OCI-LY3 (cell line): ENCODE measurements around the gene PRICKLE1.
"Not testable (repeated sequence)": the region's sequence is repeated elsewhere in the genome, so short reads cannot be mapped to it uniquely, and the experiment has no call there.

Experiments used
- H2AFZ ChIP-seq: fragments of 200-600, 300-600 bp; shearing (Covaris generic); 2 replicates; pipeline ENCODE4 v1.6.0; 2014; ENCODE audit warnings: antibody characterized with exemption, low read depth, low read length
- H3K27ac ChIP-seq: fragments of 200-600, 300-600 bp; sonication (generic); 2 replicates; pipeline ENCODE4 v1.5.1; 2014; ENCODE audit warnings: mild to moderate bottlenecking, low read length, moderate library complexity, mixed read lengths
- H3K27me3 ChIP-seq: fragments of 200-600, 300-600 bp; sonication (generic); 2 replicates; pipeline ENCODE4 v1.6.1; 2014; ENCODE audit warnings: low read depth, low read length, mixed read lengths
- H3K36me3 ChIP-seq: fragments of 200-600, 300-600 bp; sonication (generic); replicated peaks from 2 replicates; pipeline ENCODE3; 2014; ENCODE audit warnings: low read depth, low read length, mixed read lengths
- H3K4me1 ChIP-seq: fragments of 300-600, 200-600 bp; sonication (generic); 2 replicates; pipeline ENCODE4 v1.6.1; 2014; ENCODE audit warnings: low read length, mixed read lengths
- H3K4me2 ChIP-seq: fragments of 200-600, 300-600 bp; sonication (generic); 2 replicates; pipeline ENCODE4 v1.6.1; 2014; ENCODE audit warnings: low read length, mixed read lengths
- H3K4me3 ChIP-seq: fragments of 300-600, 200-600 bp; sonication (generic); 2 replicates; pipeline ENCODE4 v1.5.1; 2014; ENCODE audit warnings: antibody characterized with exemption, mild to moderate bottlenecking, low read length, moderate library complexity
- H3K79me2 ChIP-seq: fragments of 300-600, 200-600 bp; shearing (Covaris generic); 2 replicates; pipeline ENCODE4 v1.6.1; 2014; ENCODE audit warnings: mild to moderate bottlenecking, low read length, mixed read lengths
- H3K9ac ChIP-seq: fragments of 300-600, 200-600 bp; shearing (Covaris generic); 2 replicates; pipeline ENCODE4 v1.6.0; 2014; ENCODE audit warnings: mild to moderate bottlenecking, low read length, moderate library complexity
- H3K9me3 ChIP-seq: fragments of 200-600, 300-600 bp; shearing (Covaris generic); 2 replicates; pipeline ENCODE4 v1.6.1; 2014; ENCODE audit warnings: low read length, mixed read lengths; ENCODE audit not compliant: insufficient read depth
- H4K20me1 ChIP-seq: fragments of 200-600, 300-600 bp; sonication (generic); 2 replicates; pipeline ENCODE4 v1.6.1; 2016; ENCODE audit warnings: low read length, mixed read lengths; ENCODE audit not compliant: insufficient read depth
- EZH2phosphoT487 ChIP-seq: fragments of 200-600 bp; shearing (Covaris generic); IDR thresholded peaks from 2 replicates; pipeline ENCODE4 v1.6.1; 2018; ENCODE audit warnings: antibody characterized with exemption, mixed run types, low read depth
- TF ChIP-seq, protein P1 (sequence below): fragments of 200-600, 300-600 bp; sonication (generic); IDR thresholded peaks from 2 replicates; pipeline ENCODE4 v1.5.1; 2014; ENCODE audit warnings: antibody characterized with exemption, low read length, low read depth

PRICKLE1 gene

DNA sequence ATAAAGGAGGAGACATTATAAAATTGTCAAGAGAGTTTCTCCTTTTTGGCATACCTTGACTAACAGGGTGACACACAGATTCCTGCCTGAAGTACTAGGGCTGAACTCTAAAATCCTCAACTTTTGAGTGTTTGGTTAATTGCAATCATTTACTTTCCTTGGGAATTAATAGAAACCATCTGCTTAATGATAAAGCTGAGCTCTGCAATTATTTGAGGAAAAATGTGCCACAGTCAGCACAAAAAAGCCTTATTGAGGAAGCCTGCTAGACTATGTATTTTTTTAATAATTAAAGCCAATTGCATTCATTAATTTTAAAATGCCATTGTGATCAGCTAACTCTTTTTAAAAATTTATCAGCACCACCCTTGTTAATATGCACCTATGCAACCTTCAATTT, 38.7 kb downstream of the PRICKLE1 start:
- Histone ChIP-seq H3K9ac (no peak overlapping the region), H3K4me1 (no peaks in the 10 kb centered on the region), H3K79me2 (no peaks in the 10 kb centered on the region), H2AFZ (no peak overlapping the region), H3K27me3 (no peaks in the 10 kb centered on the region), H3K4me3 (no peak overlapping the region), H3K36me3 (no peaks in the 10 kb centered on the region), H3K27ac (no peak overlapping the region), H3K4me2 (no peak overlapping the region), H4K20me1 (no peaks in the 10 kb centered on the region), H3K9me3 (no peaks in the 10 kb centered on the region)
- TF ChIP-seq EZH2phosphoT487 = no peak
- TF ChIP-seq, protein P1, sequence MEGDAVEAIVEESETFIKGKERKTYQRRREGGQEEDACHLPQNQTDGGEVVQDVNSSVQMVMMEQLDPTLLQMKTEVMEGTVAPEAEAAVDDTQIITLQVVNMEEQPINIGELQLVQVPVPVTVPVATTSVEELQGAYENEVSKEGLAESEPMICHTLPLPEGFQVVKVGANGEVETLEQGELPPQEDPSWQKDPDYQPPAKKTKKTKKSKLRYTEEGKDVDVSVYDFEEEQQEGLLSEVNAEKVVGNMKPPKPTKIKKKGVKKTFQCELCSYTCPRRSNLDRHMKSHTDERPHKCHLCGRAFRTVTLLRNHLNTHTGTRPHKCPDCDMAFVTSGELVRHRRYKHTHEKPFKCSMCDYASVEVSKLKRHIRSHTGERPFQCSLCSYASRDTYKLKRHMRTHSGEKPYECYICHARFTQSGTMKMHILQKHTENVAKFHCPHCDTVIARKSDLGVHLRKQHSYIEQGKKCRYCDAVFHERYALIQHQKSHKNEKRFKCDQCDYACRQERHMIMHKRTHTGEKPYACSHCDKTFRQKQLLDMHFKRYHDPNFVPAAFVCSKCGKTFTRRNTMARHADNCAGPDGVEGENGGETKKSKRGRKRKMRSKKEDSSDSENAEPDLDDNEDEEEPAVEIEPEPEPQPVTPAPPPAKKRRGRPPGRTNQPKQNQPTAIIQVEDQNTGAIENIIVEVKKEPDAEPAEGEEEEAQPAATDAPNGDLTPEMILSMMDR = no peak

DNA sequence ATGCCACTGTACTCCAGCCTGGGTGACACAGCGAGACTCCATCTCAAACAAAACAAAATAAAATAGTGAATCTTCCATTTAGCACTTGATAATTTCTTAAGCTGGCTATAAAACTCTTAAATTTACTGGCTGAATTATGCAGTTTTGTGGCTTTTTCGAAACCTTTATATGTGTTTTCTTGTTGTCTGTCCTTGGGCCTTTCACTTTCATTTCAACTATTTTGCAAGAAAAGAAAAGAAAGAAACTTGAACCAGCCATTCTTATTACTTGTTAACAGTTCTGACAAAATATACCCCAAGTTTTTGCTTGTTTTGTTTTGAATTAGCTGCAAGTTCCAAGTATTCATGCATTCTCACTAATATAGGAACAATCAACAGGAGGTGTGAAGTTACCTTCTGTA, 42.8 kb downstream of the PRICKLE1 start:
- H3K79me2 ChIP-seq = no peaks in the 10 kb centered on the region
- no peaks in the 10 kb centered on the region for H3K4me1 ChIP-seq
- H4K20me1 ChIP-seq = no peaks in the 10 kb centered on the region
- no peak overlapping the region for H3K9ac ChIP-seq
- TF ChIP-seq EZH2phosphoT487 = no peak
- TF ChIP-seq, protein P1 = no peak
- H3K9me3 ChIP-seq = no peaks in the 10 kb centered on the region
- H3K27me3 ChIP-seq = no peaks in the 10 kb centered on the region
- H2AFZ ChIP-seq = no peak overlapping the region
- H3K4me3 ChIP-seq = no peak overlapping the region
- H3K27ac ChIP-seq = no peak overlapping the region
- no peaks in the 10 kb centered on the region for H3K36me3 ChIP-seq
- H3K4me2 ChIP-seq = no peak overlapping the region

DNA sequence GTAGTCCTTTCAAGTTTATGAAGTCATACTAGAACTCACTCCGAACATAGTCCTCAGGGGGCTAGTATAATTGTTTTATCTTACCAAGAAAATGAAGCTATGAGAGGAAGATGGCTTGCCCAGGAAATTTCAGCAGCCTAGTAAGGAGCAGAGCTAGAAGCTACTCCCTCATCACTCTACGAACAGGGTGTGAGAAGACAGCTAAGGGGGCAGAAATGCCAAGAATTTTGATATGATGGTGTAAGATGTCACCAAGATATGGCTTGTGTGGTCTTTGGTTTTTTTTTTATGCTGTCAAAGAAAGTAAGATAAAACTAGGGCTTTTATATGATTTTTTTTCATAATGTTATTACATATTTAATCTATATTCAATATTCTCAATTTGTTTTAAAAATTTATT, 47.6 kb downstream of the PRICKLE1 start:
- no peaks in the 10 kb centered on the region for H3K9me3 ChIP-seq
- H3K27me3 ChIP-seq = no peaks in the 10 kb centered on the region
- no peaks in the 10 kb centered on the region for H4K20me1 ChIP-seq
- no peak overlapping the region for H3K27ac ChIP-seq
- H3K4me2 ChIP-seq = no peak overlapping the region
- no peaks in the 10 kb centered on the region for H3K4me1 ChIP-seq
- no peak overlapping the region for H3K9ac ChIP-seq
- H3K79me2 ChIP-seq = no peaks in the 10 kb centered on the region
- no peaks in the 10 kb centered on the region for H3K36me3 ChIP-seq
- TF ChIP-seq, protein P1 = no peak
- TF ChIP-seq EZH2phosphoT487 = no peak
- H2AFZ ChIP-seq = no peak overlapping the region
- no peak overlapping the region for H3K4me3 ChIP-seq

DNA sequence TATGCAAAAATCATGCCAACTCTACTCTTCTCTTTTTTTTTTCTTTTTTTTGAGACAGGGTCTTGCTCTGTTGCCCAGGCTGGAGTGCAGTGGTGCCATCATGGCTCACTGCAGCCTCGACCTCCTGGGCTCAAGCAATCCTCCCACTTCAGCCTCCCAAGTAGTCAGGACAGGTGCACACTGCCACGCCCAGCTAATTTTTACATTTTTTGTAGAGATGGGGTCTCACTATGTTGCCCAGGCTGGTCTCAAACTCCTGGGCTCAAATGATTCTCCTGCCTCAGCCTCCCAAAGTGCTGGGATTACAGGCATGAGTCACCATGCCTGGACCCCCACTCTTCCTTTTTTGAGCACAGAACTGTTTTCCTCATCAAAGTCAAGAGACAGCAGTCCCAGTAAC, 48.2 kb downstream of the PRICKLE1 start:
- not testable (repeated sequence) for H3K27me3 ChIP-seq, H3K9ac ChIP-seq, H3K4me3 ChIP-seq, H3K36me3 ChIP-seq, H4K20me1 ChIP-seq, H3K27ac ChIP-seq, H3K4me2 ChIP-seq, H3K4me1 ChIP-seq, H3K9me3 ChIP-seq, H2AFZ ChIP-seq, H3K79me2 ChIP-seq

DNA sequence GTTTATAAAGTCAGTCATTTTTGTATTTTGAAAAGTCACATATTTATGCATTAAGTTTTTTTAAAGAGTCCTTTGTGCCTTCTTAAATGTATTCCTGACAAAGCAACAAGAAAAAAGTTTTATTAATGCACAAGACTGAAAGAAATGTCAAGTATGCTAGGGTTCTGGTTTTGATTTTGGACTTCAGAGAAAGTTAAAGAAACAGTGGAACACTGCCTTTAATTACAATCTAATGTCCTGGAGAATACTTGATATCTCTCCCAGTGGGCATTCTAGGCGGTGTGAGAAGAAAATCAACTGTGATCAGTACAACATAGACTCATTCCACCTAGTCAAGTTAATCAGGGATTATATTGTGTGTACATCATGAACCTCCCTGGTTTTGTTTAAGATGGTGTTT, 49.9 kb downstream of the PRICKLE1 start:
- Histone ChIP-seq H3K27ac (no peak overlapping the region), H3K4me3 (no peak overlapping the region), H3K9me3 (no peaks in the 10 kb centered on the region), H3K9ac (no peak overlapping the region), H2AFZ (no peak overlapping the region), H3K4me2 (no peak overlapping the region), H3K36me3 (no peaks in the 10 kb centered on the region), H3K27me3 (no peaks in the 10 kb centered on the region), H4K20me1 (no peaks in the 10 kb centered on the region), H3K4me1 (no peaks in the 10 kb centered on the region), H3K79me2 (no peaks in the 10 kb centered on the region)
- TF ChIP-seq EZH2phosphoT487 = no peak
- TF ChIP-seq, protein P1 = no peak
